Measurements from ENCODE around the gene INTS4. TPM values are rescaled to one million over a fixed set of nuclear protein-coding genes. Genes with fewer than 3 reads are reported as not detected.

The INTS4 gene
- total and polyA plus RNA-seq, 8 donors, result 10.7 to 92.8 (median 18.3) TPM

DNA sequence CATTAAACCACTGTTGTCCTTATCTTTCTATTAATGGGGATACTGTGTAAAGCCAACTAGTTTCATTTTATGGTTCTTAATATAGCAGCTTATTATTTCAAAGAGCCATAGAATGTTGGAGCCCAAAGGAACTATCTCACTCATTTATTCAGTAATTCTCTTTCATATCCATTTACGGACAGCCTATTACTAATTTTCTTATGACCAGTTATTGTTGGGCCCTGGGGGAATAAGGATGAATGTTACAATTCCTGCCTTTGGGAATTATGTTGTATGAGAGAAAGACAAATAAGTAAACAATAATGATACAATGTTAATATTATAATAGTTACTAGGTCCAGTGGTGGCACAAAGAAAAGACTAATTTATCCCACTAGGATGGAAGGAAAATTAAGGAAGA lies 121.1 kb downstream of the INTS4 start:
- no peaks in the 10 kb centered on the region for H3K27me3 ChIP-seq
- WGBS, 5 donors, result 85 to 100% (median 94%) methylated on average over 1 of the region's 1 CpG
- H3K9me3 ChIP-seq, result no peaks in the 10 kb centered on the region
- H3K36me3 ChIP-seq, result peaks cover 11 to 89% (median 85%) of the 10 kb centered on the region in 4 donors
- intact Hi-C loops (cut with DNase I; ENCODE audit: low total_unique reads), result no loop called here
- peaks cover 0 to 4% (median under 1%) of the 10 kb centered on the region in 4 donors for H3K4me1 ChIP-seq
- H3K27ac ChIP-seq, result no peak overlapping the region
- no peak for DNase-seq
- H3K4me3 ChIP-seq, result no peak overlapping the region
- TF ChIP-seq EP300 (IDR thresholded peaks at IDR 0.05) (no peak), POLR2A (IDR thresholded peaks at IDR 0.05) (no peak), POLR2AphosphoS5 (IDR thresholded peaks at IDR 0.05) (no peak)
- TF ChIP-seq, protein P1, sequence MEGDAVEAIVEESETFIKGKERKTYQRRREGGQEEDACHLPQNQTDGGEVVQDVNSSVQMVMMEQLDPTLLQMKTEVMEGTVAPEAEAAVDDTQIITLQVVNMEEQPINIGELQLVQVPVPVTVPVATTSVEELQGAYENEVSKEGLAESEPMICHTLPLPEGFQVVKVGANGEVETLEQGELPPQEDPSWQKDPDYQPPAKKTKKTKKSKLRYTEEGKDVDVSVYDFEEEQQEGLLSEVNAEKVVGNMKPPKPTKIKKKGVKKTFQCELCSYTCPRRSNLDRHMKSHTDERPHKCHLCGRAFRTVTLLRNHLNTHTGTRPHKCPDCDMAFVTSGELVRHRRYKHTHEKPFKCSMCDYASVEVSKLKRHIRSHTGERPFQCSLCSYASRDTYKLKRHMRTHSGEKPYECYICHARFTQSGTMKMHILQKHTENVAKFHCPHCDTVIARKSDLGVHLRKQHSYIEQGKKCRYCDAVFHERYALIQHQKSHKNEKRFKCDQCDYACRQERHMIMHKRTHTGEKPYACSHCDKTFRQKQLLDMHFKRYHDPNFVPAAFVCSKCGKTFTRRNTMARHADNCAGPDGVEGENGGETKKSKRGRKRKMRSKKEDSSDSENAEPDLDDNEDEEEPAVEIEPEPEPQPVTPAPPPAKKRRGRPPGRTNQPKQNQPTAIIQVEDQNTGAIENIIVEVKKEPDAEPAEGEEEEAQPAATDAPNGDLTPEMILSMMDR (IDR thresholded peaks at IDR 0.05), result no peak

DNA sequence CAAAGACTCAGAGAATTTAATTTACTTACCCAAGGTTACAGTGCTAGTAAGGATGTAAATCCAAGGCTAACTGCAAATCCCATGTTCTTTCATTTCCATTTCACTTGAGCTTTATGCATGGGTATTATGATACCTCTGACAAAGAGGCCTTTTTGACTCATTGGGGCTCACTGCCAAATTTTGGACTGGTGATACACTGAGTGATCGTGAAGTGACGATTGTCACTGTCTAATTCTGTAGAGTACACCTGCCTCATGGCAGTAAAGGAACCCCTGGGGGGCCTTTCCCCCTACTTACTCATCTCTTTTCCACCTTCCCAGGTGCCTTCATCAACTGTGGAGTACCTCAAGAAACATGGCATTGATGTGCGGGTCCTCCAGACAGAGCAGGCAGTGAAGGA lies 122.6 kb downstream of the INTS4 start:
- Histone ChIP-seq H3K4me1 (no peaks in the 10 kb centered on the region), H3K4me3 (no peak overlapping the region), H3K27ac (no peak overlapping the region), H3K36me3 (peaks cover 11 to 83% (median 77%) of the 10 kb centered on the region in 4 donors), H3K9me3 (no peaks in the 10 kb centered on the region), H3K27me3 (no peaks in the 10 kb centered on the region)
- intact Hi-C loops (cut with DNase I; ENCODE audit: low total_unique reads), result no loop called here
- no peak for TF ChIP-seq EP300 (IDR thresholded peaks at IDR 0.05)
- no peak for TF ChIP-seq POLR2A (IDR thresholded peaks at IDR 0.05)
- no peak for TF ChIP-seq POLR2AphosphoS5 (IDR thresholded peaks at IDR 0.05)
- TF ChIP-seq, protein P1 (IDR thresholded peaks at IDR 0.05), result no peak
- no peak for DNase-seq
- 86 to 100% (median 97%) methylated on average over 3 of the region's 3 CpGs for WGBS, 5 donors

DNA sequence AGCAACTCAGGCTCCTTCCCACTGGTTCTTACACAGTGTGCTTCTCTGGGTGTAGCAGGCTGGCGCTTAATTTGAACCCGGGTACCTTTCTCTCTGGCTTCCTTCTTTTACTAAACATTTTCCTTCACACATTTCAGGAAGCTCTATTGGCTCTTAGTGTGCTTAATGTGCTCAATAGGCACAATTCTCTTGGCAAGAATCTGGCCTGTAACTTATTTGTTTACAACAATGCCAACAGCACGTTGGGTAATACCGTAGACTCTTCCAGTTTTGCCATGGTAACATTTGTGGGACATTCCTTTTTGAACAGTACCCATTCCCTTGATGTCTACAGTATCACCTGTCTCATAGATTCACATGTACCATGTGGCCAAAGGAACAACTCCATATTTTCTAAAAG lies 125.7 kb downstream of the INTS4 start:
- no peak for TF ChIP-seq EP300 (IDR thresholded peaks at IDR 0.05)
- TF ChIP-seq, protein P1 (IDR thresholded peaks at IDR 0.05), result no peak
- TF ChIP-seq POLR2A (IDR thresholded peaks at IDR 0.05), result no peak
- no peak for TF ChIP-seq POLR2AphosphoS5 (IDR thresholded peaks at IDR 0.05)
- 94 to 96% (median 95%) methylated on average over 4 of the region's 4 CpGs for WGBS, 5 donors
- DNase-seq, result no peak
- Histone ChIP-seq H3K4me3 (no peak overlapping the region), H3K4me1 (peaks cover 0 to 8% (median 0%) of the 10 kb centered on the region in 4 donors), H3K27me3 (no peaks in the 10 kb centered on the region), H3K27ac (no peak overlapping the region), H3K9me3 (no peaks in the 10 kb centered on the region), H3K36me3 (peaks cover 11 to 74% (median 57%) of the 10 kb centered on the region in 4 donors)
- intact Hi-C loops (cut with DNase I; ENCODE audit: low total_unique reads), result no loop called here

DNA sequence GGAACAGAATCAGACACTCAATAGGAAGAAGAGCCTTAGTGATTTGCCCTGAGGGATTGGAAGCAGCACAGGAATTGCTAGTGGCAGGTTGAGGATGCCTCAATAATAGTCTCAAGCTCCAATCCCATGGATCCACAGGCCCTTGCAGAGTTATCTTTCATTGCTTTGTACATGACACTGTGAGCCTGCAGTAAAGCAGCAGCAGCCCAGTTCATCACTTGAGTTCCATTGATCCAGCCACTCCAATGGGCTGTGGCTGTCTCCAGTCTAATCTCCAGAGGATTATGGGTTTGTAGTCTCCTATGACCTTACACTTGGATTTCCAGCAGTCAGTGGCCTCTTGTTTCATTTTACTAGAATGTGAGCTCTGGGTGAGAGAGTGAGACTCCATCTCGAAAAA lies 128.1 kb downstream of the INTS4 start:
- H3K27me3 ChIP-seq, result no peaks in the 10 kb centered on the region
- no peak for TF ChIP-seq EP300 (IDR thresholded peaks at IDR 0.05)
- TF ChIP-seq POLR2AphosphoS5 (IDR thresholded peaks at IDR 0.05), result no peak
- TF ChIP-seq, protein P1 (IDR thresholded peaks at IDR 0.05), result no peak
- TF ChIP-seq POLR2A (IDR thresholded peaks at IDR 0.05), result no peak
- no peak overlapping the region for H3K27ac ChIP-seq
- no peaks in the 10 kb centered on the region for H3K9me3 ChIP-seq
- H3K36me3 ChIP-seq, result peaks cover 2 to 80% (median 53%) of the 10 kb centered on the region in 4 donors
- H3K4me3 ChIP-seq, result no peak overlapping the region
- WGBS, 5 donors, result 92 to 100% (median 97%) methylated on average over 1 of the region's 1 CpG
- DNase-seq, result no peak
- intact Hi-C loops (cut with DNase I; ENCODE audit: low total_unique reads), result no loop called here
- H3K4me1 ChIP-seq, result peaks cover 0 to 8% (median 0%) of the 10 kb centered on the region in 4 donors
